ENCODE data around the gene HEPHL1. TPM values are rescaled to one million over a fixed set of nuclear protein-coding genes. Genes with fewer than 3 reads are reported as not detected.
"Not testable (repeated sequence)": the region's sequence is repeated elsewhere in the genome, so short reads cannot be mapped to it uniquely, and the experiment has no call there.

Gene HEPHL1, protein sequence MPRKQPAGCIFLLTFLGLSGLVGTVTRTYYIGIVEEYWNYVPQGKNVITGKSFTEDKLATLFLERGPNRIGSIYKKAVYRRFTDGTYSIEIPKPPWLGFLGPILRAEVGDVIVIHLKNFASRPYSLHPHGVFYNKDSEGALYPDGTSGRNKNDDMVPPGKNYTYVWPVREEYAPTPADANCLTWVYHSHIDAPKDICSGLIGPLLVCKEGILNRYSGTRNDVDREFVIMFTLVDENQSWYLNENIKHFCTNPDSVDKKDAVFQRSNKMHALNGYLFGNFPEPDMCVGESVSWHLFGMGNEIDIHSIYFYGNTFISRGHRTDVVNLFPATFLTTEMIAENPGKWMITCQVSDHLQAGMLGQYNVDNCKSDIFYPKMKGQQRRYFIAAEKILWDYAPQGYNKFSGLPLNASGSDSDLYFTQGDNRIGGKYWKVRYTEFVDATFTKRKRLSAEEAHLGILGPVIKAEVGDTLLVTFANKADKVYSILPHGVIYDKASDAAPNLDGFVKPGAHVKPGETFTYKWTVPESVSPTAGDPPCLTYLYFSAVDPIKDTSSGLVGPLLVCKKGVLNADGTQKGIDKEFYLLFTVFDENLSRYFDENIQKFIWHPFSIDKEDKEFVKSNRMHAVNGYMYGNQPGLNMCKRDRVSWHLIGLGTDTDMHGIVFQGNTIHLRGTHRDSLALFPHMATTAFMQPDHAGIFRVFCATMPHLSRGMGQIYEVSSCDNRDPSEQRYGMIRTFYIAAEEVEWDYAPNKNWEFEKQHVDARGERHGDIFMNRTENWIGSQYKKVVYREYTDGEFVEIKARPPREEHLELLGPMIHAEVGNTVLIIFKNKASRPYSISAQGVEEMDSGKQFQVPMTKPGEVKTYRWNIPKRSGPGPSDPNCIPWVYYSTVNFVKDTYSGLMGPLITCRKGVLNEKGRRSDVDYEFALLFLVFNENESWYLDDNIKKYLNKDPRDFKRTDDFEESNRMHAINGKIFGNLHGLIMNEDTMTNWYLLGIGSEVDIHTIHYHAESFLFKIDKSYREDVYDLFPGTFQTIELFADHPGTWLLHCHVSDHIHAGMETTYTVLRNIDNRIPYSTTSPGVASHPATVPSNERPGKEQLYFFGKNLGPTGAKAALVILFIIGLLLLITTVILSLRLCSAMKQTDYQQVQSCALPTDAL
- total RNA-seq (2014; rRNA removed; shearing (Covaris generic)) = not detected in 2 replicates

DNA sequence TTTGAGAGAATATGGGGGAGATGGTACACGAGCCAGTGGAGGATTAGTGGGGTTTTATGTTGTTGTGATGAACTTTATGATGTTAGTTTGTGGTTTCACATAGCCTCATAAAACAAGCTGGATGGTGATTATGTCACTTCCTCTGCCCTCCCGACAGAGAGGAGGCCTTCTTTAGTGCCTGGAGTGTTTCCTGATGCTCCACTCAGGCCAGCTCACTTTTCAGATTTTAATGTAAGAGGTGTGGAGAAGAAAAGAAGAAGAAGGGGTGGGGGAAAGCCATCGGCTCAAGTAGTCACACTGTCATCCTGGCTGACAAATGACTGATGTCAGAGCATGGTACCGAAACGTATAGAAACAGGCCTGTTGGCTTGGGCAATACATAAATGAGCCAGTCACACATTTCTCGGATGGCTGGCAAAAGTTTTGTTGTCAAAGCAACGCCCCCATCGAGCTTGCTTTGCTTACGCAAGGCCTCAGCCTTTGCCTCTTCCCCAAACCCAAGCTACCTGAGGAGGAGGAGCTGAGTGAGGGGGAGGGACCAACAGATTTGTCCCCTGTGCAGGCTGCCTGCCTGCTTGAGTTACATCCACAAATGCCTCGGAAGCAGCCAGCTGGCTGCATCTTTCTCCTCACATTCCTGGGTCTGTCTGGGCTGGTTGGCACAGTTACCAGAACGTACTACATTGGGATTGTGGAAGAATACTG is at the start of gene HEPHL1:
TSS of gene HEPHL1 (plus strand) at position 578 of the 705 bp plus-strand sequence. CDS start at position 593, 15 bp downstream.
- no peak for DNase-seq (ENCODE audit: low spot score)

GRCh38 chr11:93972790-93973189 is 48.4 kb upstream of the HEPHL1 start:
- DNase-seq (ENCODE audit: low spot score) = no peak
- in situ Hi-C loops (cut with HindIII; ENCODE audit: low sequenced_read_pairs) = no loop called here

More for the DNA sequence above, at the start of gene HEPHL1:
- in situ Hi-C loops (cut with HindIII; ENCODE audit: low sequenced_read_pairs) = no loop called here

- in situ Hi-C loops (cut with HindIII; ENCODE audit: low sequenced_read_pairs); DNase-seq (ENCODE audit: low spot score): not testable (repeated sequence)
Observed at GRCh38 chr11:93973322-93974051, 47.7 kb upstream of the HEPHL1 start.

GRCh38 chr11:93974759-93975158 is 46.4 kb upstream of the HEPHL1 start:
- in situ Hi-C loops (cut with HindIII; ENCODE audit: low sequenced_read_pairs) = no loop called here
- no peak for DNase-seq (ENCODE audit: low spot score)

- in situ Hi-C loops (cut with HindIII; ENCODE audit: low sequenced_read_pairs) = not testable (repeated sequence)
Observed at GRCh38 chr11:93976577-93977254, 44.4 kb upstream of the HEPHL1 start.

DNA sequence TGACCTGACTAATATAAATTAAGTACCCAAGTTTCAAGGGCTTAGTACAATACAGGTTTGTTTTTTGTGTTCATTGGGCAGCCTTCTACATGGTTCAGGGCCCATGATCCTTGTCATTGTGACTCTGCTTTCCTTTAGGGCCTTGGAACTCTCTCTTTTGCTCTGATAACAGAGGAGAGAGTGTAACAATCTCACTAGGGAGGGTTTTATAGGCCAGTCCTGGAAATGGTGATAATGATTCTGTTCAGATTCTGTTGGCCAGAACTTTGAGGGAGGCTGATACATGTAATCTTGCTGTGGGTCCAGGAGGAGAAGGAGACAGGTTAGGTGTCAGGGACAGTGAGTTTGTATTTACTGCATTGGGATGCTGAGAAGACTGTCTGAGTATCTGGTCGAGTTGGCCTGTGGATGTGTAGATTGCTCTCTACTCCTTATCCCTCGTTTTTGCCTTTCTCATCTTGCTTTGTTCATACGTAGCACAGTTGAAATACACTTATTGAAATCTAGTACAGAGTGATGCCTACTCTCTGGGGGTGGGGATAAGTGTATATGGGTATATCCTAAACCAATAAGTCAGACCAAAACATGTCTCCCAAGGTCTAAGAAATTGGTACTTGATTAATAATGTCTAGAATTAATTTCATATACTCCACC is 37.5 kb upstream of the HEPHL1 start:
- DNase-seq (ENCODE audit: low spot score) = no peak

More at GRCh38 chr11:93976577-93977254, 44.4 kb upstream of the HEPHL1 start:
- DNase-seq (ENCODE audit: low spot score) = not testable (repeated sequence)

GRCh38 chr11:93984196-93984567 is 37.0 kb upstream of the HEPHL1 start:
- no peak for DNase-seq (ENCODE audit: low spot score)
- in situ Hi-C loops (cut with HindIII; ENCODE audit: low sequenced_read_pairs) = no loop called here

More for the DNA sequence above, 37.5 kb upstream of the HEPHL1 start:
- in situ Hi-C loops (cut with HindIII; ENCODE audit: low sequenced_read_pairs) = no loop called here

DNA sequence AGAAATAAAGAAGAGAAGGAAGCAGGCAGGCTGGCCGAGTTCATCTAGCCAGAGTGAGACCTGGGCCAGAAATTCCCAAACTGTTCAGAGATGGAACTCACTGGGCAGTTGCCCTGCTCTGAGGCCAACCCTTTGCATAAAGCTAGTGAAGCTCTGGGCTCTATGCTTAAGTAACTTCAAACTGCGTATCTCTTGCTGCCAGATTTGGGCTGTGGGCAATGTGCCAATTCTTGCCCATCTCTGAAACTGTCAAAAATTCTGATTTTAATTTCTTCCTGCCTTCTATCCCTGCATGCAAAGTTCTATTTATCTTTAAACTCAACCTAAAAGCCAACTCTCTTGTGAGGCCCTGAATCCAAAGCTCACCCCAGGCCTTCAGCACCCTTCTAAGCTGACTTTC is 36.2 kb upstream of the HEPHL1 start:
- in situ Hi-C loops (cut with HindIII; ENCODE audit: low sequenced_read_pairs) = no loop called here
- no peak for DNase-seq (ENCODE audit: low spot score)

- in situ Hi-C loops (cut with HindIII; ENCODE audit: low sequenced_read_pairs) = no loop called here
- peak; percentile 73 for DNase-seq (ENCODE audit: low spot score)
Observed at GRCh38 chr11:93986716-93987115, 34.4 kb upstream of the HEPHL1 start.

- DNase-seq (ENCODE audit: low spot score) = no peak
- in situ Hi-C loops (cut with HindIII; ENCODE audit: low sequenced_read_pairs) = no loop called here
Observed at GRCh38 chr11:93988455-93988854, 32.7 kb upstream of the HEPHL1 start.

- DNase-seq (ENCODE audit: low spot score) = no peak
- in situ Hi-C loops (cut with HindIII; ENCODE audit: low sequenced_read_pairs) = no loop called here
Observed at GRCh38 chr11:93988912-93989311, 32.2 kb upstream of the HEPHL1 start.

DNA sequence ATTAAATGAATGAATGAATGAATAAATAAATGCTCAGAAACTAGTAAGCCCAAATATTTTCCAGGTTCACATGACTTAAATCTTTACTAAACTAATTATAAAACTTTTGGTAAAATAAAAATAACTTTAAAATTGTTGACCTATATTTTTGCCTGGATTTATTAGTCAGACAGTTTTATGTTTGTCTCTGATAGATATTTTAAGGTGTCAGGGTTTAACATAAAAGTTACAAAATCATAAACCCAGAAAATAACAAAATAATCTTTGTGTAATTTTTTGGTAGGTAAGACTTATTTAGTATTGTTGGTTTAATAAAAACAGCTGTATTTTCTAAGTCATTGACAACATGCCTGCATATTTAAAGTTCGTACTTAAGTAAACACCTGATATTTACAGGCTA is 27.4 kb upstream of the HEPHL1 start:
- in situ Hi-C loops (cut with HindIII; ENCODE audit: low sequenced_read_pairs) = no loop called here
- DNase-seq (ENCODE audit: low spot score) = no peak

DNA sequence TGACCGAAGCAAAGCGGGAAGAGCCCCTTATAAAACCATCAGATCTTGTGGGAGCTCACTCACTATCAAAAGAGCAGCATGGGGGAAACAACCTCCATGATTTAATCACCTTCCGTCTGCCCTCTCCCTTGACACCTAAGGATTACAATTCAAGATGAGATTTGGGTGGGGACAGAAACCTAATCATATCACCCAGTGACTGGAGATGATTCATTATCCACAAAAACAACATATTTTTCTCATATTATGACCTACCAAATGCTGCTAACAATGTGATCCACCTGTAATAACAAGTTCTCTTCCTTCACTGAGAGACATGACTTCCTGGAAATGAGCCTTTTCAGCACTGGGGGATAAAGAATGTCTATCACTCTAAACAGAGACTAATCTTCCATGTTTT is 23.4 kb upstream of the HEPHL1 start:
- in situ Hi-C loops (cut with HindIII; ENCODE audit: low sequenced_read_pairs) = no loop called here

GRCh38 chr11:94000659-94001058 is 20.5 kb upstream of the HEPHL1 start:
- in situ Hi-C loops (cut with HindIII; ENCODE audit: low sequenced_read_pairs) = no loop called here
- DNase-seq (ENCODE audit: low spot score) = no peak

More for the DNA sequence above, 23.4 kb upstream of the HEPHL1 start:
- DNase-seq (ENCODE audit: low spot score) = no peak

DNA sequence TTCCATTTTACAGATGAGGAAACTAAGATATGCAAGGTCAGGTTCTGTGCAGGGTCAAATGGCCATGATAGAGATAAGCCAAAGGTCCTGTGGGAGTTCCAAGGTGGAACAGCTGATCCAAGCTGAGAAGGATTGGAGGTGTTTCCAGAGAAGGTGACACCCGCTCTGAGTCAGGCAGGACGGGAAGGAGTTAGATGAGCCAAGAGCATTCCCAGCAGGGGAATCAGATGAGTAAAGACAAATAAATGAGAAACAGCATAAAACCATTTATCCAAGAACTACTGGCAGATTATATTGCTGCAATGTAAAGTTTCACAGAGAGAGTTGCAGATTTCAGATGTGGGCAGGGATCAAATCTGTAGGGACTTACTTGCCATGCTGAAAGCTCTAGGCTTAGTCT is 18.9 kb upstream of the HEPHL1 start:
- no peak for DNase-seq (ENCODE audit: low spot score)
- in situ Hi-C loops (cut with HindIII; ENCODE audit: low sequenced_read_pairs) = no loop called here

GRCh38 chr11:94007426-94007825 is 13.7 kb upstream of the HEPHL1 start:
- no peak for DNase-seq (ENCODE audit: low spot score)
- in situ Hi-C loops (cut with HindIII; ENCODE audit: low sequenced_read_pairs) = no loop called here

GRCh38 chr11:94007906-94008305 is 13.2 kb upstream of the HEPHL1 start:
- DNase-seq (ENCODE audit: low spot score) = no peak
- in situ Hi-C loops (cut with HindIII; ENCODE audit: low sequenced_read_pairs) = no loop called here
